GF-D8 (cell line): ENCODE results near the gene MRPS12.
"Not testable (repeated sequence)": the region's sequence is repeated elsewhere in the genome, so short reads cannot be mapped to it uniquely, and the experiment has no call there.

Experiments used
- DNase-seq: peaks from one replicate; lab custom pipeline; 2025; lab: John Stamatoyannopoulos, UW

Gene MRPS12

DNA sequence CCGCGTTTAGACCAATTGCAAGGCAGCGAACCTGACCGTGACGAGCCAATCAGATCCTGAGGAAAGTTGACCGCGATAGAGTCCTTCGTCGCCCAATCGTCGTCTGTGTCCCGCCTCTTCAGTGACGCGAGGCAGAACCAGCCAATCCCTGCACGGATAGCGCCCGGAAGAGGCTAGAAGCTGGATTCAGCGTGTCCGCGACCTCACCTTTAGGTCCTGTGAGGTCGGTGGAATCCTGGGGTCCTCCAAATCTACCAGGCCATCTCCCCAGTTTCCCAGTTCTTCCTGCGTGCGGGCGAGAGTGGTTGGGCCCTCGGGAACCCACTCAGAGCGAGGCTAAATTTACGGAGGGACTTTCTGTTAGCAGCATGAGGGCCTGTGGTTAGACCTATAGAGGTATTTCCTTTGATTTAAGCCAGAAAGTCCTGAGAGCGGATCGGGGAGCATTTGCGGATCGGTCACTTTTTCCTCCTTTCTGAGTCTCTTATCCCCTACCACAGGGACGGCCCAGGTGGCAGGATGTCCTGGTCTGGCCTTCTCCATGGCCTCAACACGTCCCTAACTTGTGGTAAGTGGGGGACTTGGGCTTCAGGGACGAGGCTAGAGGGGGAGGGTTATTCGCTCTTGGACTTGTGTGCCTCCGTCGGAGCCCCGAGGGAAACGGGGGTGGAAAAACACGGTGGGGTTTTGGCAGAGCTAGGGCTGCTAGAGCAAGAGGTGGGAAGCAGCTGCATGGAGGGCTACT lies at the start of gene MRPS12:
TSS of gene MRPS12 (plus strand) at position 169 of the 745 bp plus-strand sequence. CDS start at position 520, 351 bp downstream.
- DNase-seq = peak; percentile 96

DNA sequence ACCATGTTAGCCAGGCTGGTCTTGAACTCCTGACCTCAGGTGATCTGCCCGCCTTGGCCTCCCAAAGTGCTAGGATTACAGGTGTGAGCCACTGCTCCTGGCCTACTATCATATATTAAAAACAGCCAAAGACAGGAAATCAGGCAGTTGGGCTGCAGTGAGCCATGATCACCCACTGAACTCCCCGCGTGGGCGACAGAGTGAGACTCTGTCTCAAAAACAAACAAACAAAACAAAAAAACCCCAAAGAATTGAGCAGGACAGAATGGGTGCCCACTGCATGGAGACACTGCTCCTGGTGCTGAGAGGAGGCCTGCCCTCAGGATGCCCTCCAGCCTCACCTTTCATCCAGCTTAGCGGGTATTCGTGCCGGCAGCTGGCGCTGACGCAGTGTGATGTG lies 47.5 kb upstream of the MRPS12 start:
- DNase-seq = no peak

DNA sequence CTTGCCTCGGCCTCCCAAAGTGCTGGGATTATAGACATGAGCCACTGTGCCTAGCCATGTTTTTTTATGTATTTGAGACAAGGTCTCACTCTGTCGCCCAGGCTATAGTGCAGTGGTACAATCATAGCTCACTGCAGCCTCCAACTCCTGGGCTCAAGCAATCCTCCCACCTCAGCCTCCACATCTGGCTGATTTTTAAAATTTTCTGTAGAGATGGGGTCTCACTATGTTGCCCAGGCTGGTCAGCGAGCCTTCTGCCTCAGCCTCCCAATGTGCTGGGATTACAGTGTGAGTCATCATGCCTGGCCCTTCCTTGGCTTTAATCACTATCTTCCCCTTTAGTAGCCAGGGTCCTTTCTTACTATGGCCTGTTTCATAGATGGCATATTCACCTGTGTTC lies 46.1 kb upstream of the MRPS12 start:
- DNase-seq = not testable (repeated sequence)

DNA sequence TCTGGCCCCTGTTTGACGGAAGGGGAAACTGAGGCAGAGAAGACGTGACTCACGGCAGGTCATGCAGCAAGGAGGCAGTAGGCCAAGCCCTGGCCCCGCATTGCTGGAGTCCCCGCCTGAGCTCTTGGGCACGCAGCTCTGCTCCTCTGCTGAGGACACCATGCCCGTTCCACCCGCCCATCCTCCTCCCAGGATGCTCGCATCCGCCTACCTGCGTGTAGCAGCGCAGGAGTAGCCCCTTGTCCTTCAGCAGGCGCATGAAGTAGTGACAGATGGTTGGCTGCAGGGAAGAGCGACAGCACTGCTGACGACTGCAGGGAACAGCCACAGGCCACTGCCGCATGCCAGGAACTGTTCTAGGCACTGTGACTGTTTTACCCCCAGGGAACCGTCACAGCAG lies 41.9 kb upstream of the MRPS12 start:
- DNase-seq = no peak

DNA sequence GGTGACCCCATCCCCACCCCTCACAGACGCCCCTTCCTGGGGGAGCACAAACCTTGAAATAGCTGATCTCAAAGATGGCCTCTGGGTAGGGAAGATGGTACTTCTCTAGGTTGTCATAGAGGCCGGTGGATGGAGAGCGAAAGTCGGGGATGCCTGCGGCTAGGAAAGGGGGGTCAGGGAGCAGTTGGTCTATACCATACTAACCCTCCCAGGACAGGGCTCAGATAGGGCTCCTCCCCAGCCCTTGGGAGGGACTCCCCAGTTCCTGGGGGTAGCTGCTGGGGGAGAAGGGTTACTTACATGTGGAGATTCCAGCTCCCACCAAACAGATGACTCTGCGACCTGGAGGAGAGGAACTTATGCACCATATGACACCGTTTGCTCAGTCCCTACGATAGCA lies 40.9 kb upstream of the MRPS12 start:
- DNase-seq = no peak

DNA sequence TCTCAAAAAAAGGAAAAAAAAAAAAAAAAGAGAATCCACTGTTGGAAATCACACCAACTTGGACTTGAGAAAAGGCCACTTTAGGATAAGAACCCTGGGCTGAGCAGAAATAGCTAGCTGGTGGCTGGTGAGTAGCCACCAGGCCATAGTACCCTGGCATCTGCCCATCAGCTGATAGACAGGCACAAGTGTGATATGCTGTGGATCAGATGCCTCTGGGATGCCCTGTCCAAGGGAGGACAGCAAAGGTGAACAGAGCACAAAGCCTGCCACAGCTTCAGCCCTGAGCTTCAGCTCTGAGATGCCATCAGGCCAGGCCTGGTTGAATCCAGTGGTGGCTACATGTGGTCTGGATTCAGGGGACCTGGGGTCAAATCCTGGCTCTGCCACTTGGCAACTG lies 40.1 kb upstream of the MRPS12 start:
- DNase-seq = no peak

DNA sequence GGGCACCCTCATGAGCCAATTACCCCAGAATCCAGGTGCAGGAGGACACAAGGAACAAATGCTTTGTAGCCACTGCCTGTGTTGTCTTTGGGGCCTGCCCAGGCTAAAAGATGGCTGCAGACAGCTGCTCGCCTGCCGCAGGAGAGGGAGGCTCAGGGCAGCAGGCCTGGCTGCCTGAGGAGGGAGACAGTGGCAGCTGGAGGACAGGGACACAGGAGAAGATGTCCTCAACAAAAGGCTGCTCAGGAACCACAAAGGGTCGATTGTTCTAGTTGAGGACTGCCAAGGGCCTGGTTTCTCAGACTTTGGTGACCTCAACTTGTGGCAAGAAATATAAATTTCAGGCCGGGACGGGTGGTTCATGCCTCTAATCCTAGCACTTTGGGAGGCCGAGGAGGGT lies 39.0 kb upstream of the MRPS12 start:
- DNase-seq = no peak

DNA sequence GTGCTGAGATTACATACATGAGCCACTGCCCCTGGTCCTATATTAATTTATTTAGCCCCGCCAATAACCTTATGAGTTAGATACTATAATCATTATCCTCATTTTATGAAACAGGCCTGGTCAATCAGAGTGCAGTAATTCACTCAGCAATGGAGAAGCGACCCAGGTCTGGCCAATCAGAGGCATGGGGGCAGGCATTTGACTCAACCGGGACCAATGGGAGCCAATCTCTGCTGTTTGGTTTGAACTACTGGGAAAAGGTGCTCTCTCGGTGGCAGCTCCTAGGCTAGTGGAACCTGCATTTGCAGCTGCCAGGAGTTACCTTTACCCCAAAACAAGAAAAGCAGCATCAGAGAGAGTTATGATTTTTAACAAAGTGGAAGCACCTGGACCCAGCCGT lies 37.9 kb upstream of the MRPS12 start:
- DNase-seq = no peak

DNA sequence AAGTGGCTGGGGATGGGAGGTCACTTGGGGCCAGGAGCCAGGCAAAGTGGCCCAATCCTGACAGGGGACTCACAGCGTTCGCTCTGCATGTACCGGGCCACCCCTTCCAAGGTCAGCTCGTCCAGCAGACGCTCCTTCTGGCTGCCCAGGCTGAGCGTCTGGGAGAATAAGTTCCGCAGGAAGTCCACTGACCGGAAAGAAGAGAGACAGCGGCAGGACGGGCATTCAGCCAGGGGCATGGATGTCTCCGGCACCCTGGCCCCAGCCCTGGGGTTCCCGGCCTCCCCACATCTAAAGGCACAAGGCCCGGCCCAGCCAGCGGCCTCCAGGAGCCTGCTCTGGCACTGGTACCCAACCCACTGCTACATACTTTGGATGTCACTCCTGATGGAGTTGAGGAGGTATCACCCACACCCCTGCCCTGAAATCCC lies 37.4 kb upstream of the MRPS12 start:
- DNase-seq = no peak

DNA sequence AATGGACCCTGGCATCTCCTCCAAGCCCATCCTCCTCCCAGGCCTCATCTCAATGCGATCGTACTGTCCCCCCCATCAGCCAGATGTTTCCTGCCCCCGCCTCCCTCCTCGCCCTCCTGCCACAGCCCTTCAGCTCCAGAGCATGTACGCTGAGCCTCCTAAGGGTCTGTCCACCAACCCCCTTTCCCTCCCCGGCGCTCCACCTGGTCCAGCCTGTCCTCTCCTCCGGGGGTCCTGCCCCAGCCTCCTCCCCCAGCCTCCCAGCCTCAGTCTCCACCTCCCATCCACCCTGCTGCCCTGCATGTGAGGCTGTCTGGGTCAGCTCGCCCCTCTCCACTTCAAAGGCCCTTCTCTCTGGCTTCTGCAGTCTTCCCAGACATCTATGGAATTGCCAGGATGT lies 35.8 kb upstream of the MRPS12 start:
- no peak for DNase-seq

DNA sequence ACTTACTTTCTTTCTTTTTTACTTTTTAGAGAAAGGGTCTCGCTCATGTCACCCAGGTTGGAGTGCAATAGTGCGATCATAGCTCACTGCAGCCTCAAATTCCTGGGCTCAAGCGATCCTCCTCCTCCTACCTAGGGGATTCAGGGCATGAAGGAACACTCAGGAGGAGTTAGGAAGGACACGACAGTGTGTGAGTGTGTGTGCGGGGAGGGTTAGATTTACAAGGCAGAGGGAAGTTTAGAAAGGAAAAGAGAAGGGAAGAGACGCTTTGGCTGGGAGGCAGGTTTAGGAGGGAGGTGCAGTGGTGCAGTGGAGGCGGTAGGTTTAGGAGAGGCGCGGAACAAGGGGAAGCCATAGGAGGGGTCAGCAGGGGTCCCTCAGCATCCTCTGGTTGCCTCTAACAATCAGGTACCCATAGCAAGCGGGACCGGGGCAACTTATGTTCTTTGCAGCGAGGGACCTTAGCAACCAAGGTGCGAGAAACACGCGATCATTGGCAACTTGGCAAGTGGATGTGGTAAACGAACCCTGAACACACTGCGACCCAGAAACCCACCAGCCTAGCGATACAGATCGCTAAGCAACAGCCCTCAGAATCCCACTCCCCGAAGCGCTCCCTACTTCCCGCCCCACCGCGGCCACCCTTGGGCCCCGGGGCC lies 31.8 kb upstream of the MRPS12 start:
- DNase-seq = no peak

DNA sequence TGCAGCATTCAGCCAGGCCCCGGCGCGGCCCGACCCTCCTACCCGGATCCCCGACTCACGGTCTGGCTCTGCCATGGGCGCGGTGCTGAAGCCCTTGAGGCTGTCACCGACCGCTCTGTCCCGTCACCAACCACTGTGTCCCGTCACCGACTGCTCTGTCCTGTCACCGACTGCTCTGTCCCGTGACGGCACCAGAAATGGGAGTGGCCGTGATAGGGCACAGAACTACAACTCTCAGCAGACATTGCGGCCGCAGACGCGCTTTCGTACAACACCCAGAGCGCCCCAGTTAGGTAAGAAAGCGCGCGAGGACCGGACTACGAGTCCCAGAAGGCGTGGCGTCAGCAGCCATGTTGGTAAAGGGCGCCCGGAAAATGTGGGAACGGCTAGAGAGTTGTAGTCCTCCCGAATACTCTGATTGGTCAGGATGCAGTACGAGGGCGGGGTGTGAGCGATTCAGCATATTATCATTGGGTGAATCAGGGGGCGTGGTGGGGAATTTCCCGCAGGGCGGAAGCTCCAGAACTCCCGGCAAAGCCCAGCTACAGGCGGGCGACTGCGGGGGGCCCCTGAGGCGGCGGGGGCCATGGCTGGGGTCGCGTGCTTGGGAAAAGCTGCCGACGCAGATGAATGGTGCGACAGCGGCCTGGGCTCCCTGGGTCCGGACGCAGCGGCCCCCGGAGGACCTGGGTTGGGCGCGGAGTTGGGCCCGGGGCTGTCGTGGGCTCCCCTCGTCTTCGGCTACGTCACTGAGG lies 31.1 kb upstream of the MRPS12 start, which contains the start of the genes NFKBIB and SIRT2:
TSS of gene NFKBIB (plus strand) at position 523 of the 755 bp plus-strand sequence. CDS start at position 587, 64 bp downstream.
TSS of gene SIRT2 (minus strand) at position 172 of the 755 bp plus-strand sequence. CDS start at position 75, 97 bp downstream.
- peak; percentile 99 for DNase-seq

DNA sequence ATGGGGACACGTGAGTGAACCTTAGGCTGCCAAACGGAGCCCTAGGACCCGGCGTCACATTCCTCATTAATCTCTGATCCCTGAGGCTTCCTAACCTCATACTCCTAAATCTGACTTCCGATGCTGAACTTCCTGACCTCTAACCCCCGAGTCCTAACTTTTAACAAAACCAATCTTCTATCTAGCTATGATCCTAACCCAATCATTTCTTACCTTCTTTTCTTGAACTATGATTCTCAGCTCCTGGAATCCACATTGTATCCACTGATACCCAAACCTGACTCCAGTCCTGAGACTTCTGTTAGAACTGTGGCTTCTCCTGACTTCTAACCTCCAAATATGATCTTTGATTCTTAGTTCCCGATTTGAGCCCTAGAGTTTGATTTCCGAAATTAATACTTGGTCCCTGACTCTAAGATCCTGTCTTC lies 30.5 kb upstream of the MRPS12 start:
- DNase-seq = no peak

DNA sequence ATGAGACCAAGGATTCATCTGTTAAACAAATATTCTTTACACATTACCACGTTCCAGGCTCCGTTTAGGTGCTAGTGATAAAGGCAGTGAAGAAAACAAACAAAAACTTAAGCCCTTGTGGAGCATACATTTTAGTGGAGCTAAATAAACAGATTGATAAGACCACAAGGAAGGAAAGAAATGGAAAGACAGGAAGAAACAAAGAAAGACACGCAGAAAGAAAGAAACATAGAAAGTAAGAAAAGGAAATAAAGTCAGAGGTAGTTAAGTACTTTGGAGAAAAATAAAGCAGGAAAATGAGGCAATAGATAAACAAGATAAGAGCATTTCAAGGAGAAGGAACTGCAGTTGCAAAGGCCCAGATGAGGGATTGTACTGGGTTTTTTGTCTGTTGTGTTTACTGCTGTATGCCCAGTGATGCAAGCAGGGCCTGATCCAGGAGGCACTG lies 30.0 kb upstream of the MRPS12 start:
- peak; percentile 29 for DNase-seq

DNA sequence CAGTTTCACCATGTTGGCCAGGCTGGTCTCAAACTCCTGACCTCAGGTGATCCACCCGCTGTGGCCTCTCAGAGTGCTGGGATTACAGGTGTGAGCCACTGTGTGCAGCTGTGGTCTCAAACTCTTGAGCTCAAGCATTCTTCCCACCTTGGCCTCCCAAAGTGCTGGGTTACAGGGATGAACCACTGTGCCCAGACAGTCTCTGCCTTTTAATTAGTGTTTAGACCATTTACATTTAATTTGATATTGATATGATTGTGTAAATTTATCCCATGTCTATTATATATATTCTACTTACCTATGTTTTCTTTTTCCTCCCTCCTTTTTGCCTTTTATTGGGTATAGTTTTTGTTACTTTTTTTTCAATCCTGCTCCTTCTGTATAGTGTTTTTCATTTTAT lies 29.1 kb upstream of the MRPS12 start:
- DNase-seq = no peak

DNA sequence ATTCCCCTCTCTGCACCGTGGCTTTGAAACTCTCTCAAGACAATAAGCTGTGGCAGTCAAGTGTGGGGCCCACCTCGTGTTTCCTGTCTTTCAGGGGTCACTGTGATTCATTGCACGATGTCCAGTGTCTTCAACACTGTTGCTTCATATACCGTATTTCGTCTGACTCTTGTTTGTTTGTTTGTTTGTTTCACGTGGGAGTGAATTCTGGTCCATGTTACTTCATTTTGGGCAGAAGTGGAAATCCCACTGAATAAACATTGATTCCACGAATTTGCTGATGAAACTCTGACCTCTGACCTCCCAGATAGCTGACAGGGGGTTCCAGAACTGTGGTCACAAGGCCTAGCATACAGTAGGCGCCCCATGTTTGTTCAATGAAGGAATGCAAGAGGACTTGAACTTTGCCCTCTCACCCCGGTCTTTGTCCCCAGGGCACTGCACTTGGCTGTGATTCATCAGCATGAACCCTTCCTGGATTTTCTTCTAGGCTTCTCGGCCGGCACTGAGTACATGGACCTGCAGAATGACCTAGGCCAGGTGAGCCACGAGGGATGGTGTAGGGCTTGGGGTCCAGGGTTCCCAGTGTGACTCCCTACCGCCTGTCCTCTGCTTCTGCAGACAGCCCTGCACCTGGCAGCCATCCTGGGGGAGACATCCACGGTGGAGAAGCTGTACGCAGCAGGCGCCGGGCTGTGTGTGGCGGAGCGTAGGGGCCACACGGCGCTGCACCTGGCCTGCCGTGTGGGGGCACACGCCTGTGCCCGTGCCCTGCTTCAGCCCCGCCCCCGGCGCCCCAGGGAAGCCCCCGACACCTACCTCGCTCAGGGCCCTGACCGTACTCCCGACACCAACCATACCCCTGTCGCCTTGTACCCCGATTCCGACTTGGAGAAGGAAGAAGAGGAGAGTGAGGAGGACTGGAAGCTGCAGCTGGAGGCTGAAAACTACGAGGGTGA lies 25.9 kb upstream of the MRPS12 start:
- DNase-seq = no peak

DNA sequence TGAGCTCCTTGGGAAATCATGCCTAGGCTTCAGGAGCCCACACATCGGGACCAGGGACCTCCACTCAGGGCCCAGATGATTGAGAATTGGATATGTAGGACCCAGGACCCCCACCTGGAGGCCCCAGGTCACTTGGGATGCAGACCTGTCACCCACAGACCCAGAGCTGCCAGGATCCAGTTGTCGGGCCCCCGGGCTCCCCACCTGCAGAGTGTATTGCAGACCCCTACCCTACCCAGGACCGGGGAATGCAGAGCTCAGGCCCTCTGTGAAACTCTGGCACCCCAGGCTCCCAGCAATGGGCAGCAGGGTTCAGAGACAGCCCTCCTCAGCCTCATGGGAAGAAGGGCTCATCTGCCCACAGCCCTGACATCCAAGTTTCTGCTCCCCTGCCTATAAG lies 25.1 kb upstream of the MRPS12 start:
- no peak for DNase-seq

DNA sequence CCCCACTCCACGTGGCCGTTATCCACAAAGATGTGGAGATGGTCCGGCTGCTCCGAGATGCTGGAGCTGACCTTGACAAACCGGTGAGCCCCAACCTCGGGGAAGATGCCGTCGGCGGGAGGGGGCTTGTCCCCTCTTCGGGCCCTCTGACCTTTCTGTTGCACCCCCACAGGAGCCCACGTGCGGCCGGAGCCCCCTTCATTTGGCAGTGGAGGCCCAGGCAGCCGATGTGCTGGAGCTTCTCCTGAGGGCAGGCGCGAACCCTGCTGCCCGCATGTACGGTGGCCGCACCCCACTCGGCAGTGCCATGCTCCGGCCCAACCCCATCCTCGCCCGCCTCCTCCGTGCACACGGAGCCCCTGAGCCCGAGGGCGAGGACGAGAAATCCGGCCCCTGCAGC lies 23.5 kb upstream of the MRPS12 start:
- DNase-seq = no peak

DNA sequence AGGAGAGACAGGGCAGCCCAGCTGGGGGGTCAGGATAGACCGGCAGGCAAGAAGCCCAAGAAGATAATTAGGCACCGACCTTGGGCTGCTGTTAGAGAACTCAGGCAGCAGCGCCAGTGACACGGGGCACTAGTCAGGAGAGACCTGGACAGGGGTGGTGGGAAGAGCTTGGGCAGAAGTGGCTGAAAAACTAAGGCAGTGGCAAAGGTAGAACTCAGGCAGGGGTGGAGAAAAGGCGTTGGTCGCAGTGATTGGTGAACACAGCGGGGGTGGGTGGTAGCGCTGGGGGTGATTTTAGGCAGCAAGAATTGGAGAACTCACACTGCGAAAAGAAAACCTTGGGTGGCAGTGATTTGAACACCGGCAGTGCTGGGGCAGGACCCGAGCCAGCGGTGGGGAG lies 23.1 kb upstream of the MRPS12 start:
- no peak for DNase-seq

DNA sequence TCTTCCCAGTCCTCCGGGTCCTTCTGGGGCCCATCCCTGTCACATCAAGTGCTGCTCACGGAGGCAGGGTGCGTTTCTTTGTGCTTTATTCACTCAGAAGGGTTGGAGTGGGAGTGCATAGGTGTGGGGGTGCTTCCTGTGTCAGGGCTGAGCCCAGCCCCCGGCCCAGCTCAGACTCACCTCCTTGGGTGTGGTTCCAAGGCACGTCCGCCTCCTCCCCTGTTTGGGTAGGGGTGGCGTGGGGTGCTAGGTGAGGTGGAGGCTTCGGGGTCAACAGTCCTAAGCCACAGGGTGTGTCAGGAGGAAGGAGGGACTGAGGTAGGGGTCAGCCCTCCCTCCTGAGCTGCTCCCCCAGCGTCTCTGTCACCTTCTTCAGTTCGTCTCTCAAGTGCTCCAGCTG lies 21.8 kb upstream of the MRPS12 start:
- no peak for DNase-seq

DNA sequence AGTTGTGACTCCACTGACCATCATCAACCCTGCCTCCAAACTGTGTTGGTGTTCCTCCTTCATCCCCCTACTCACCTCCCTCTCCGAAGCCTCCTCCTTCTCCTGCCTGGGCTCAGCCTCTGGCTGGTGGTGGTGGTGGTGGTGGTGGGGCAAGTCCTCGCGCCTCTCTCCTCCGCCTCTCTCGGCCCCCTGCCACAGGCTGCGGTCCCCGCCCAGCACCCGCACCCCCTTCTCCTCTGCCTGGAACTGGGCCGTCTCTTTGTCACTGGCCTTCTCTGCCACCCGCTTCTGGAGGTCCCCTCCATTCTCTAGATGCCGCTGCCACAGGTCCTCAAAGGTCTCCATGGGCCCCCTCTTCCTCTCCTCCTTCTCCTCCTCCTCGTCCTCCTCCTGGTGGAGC lies 20.3 kb upstream of the MRPS12 start:
- no peak for DNase-seq
